Ecto neural progenitor cell (in vitro differentiated cells): ENCODE results near the gene RABL3.
"Not testable (repeated sequence)": the region's sequence is repeated elsewhere in the genome, so short reads cannot be mapped to it uniquely, and the experiment has no call there.

ENCODE experiments used
- DNase-seq: peaks from one replicate; pipeline ENCODE4 v3.0.0-alpha.2; 2018; ENCODE audit warnings: low spot score

The RABL3 gene, protein sequence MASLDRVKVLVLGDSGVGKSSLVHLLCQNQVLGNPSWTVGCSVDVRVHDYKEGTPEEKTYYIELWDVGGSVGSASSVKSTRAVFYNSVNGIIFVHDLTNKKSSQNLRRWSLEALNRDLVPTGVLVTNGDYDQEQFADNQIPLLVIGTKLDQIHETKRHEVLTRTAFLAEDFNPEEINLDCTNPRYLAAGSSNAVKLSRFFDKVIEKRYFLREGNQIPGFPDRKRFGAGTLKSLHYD

DNA sequence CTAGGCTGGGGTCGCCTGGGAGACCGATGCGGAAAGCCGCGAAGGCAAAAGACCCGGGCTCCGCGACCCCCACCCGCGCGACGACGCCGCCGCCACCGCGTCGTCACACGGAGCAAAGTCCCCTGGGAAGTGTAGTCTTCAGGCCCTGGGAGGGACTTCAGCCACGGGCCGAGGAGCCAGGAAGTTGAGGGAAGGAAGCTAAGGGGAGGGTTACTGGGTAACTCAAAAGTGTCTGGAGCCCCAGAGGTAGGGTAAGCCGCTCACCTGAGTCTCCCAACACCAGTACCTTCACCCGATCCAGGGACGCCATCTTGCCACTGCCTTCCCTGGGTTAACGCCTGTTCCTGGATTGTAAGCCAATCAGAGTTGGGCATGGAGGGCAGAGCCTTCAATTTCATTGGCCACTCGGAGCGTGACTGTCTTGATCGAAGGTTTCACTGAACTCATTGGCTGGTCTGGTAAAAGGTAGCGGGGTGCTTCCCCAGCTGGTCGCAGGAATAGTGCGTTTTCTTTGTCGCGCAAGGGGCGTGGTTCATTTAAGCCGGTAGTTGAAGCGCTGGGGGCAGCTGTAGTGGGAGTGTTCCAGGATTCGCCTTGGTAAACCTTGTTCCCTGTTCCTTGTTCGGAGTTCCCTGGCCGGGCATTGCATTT is at the start of gene RABL3, which contains the start of gene GTF2E1:
TSS of gene RABL3 (minus strand) at position 319 of the 651 bp plus-strand sequence. CDS start at position 310, 9 bp downstream.
TSS of gene GTF2E1 (plus strand) at position 547 of the 651 bp plus-strand sequence. CDS start 7,809 bp downstream, outside the sequence.
- DNase-seq: peak; percentile 97

- DNase-seq: no peak
These were observed 49.6 kb upstream of the RABL3 start for GRCh38 chr3:120791913-120792312.

DNA sequence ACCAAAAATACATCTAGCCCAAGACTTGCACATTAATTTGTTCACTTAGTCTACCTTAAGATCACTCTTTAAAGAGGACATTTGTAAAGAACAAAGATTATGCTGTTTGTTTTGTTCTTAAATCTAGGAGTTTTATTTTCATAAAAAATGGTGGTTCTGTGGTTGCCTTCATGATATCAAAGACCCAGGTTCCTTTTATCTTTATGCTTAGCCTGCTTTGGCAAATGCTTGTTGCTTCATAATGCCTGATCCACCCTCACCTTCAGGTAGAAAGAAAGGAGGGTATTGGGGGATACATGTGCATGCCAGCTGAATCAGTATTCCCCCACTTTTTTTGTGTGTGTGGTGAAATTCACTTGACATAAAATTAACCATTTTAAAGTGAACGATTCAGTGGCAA is 48.7 kb upstream of the RABL3 start:
- DNase-seq: no peak

GRCh38 chr3:120785832-120786231 is 43.5 kb upstream of the RABL3 start:
- not testable (repeated sequence) for DNase-seq

GRCh38 chr3:120780977-120781376 is 38.7 kb upstream of the RABL3 start:
- DNase-seq: no peak

GRCh38 chr3:120778776-120779175 is 36.5 kb upstream of the RABL3 start:
- no peak for DNase-seq

DNA sequence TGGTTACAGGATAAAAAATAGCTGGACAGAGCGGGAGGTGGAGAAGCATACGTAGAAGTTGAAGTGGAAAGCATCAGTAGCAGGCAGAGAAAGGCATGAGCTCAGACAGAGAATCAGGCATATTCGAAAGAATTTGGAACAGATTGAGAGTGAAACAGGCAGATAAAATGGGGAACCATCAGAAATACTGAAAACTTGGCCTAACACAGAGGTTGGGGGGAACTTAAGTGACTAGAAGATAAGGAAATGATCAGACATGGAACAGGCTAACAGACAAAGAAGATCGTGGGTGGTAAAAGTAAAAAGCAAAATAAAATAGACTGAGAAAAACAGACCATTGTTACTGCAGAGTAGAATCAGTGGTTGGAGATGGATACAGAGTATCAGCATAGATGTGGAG is 33.1 kb upstream of the RABL3 start:
- no peak for DNase-seq

GRCh38 chr3:120773932-120774331 is 31.6 kb upstream of the RABL3 start:
- no peak for DNase-seq

DNA sequence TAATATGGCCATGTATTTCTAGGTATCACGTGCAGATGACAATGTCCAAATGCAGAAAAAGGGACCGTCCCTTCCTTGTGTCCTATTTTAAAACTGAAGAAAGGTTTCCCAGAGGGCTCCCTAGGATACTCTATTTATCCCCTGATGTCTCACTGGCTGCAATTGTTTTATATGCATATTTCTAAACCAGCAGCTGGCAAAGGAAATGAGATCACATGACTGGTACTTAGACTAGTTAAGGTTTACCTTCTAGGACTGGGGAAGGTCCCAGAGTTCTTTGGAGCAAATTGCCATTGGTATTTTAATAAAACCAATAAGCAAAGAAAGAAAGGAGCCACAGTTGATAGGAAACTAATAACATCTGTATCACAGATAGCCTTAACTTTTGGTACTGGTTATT is 29.8 kb upstream of the RABL3 start:
- no peak for DNase-seq

DNA sequence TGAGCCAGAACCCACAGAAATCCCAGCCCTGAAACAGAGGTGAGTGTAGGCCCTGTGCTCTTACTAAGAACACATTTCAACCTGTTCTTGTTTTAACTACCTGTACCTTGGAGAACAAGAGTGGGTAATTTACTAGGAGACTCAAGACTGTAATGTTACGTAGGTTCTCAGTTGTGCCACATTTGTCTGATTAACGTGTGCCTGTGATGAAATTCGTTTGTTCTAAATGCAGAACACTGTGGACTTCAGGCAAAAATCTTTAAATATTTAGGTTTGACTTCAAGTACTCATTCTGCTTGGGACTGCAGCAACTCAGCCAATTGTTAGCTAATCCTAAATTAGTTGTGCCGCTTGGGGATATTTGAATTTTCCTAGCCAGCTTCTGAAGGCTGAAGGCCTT is 28.6 kb upstream of the RABL3 start:
- DNase-seq: no peak

GRCh38 chr3:120769436-120769835 is 27.1 kb upstream of the RABL3 start:
- no peak for DNase-seq

- DNase-seq: no peak
These were observed 24.8 kb upstream of the RABL3 start for GRCh38 chr3:120767106-120767505.

- DNase-seq: no peak
These were observed 24.3 kb upstream of the RABL3 start for GRCh38 chr3:120766576-120766975.

DNA sequence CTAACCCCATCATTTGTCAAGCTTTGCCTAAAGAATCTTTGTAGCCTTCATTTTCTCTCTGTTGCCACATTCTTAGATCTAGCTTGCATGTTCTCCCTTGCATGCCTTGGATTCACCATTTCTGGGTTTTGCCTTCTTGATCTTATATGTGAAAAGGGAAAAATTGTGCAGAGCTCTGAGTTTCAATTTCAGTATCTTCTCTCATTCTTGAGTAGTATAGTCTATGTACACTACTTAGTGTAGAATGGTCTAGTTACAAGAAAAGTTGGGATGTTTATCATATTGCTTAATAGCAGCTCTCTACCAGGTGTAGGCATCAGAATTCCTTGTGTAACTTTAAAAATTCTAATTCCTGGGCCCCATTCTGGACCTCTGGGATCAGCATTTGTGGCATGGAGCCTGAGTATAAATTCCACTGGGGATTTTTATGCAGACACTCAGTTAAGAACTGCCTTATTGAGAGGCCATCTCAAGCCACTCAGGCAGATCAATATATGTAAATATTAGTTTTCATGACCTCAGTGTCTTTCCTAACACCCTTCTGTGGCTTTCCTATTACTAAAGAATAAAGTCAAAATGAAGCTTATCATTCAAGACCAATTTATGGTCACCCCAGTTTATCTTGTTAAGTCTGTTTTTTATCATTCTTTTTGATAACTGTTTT is 23.6 kb upstream of the RABL3 start:
- DNase-seq: no peak

GRCh38 chr3:120764206-120764605 is 21.9 kb upstream of the RABL3 start:
- DNase-seq: no peak

- DNase-seq: no peak
These were observed 21.3 kb upstream of the RABL3 start for GRCh38 chr3:120763601-120764000.

GRCh38 chr3:120762615-120763014 is 20.3 kb upstream of the RABL3 start:
- no peak for DNase-seq

DNA sequence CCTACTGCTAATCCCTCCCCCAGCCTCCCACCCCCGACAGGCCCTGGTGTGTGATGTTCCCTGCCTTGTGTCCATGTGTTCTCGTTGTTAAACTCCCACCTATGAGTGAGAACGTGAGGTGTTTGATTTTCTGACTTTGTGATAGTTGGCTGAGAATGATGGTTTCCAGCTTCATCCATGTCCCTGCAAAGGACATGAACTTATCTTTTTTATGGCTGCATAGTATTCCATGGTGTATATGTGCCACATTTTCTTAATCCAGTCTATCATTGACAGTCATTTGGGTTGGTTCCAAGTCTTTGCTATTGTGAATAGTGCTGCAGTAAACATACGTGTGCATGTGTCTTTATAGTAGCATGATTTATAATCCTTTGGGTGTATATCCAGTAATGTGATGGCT is 16.2 kb upstream of the RABL3 start:
- not testable (repeated sequence) for DNase-seq

- no peak for DNase-seq
These were observed 13.7 kb upstream of the RABL3 start for GRCh38 chr3:120756061-120756460.

DNA sequence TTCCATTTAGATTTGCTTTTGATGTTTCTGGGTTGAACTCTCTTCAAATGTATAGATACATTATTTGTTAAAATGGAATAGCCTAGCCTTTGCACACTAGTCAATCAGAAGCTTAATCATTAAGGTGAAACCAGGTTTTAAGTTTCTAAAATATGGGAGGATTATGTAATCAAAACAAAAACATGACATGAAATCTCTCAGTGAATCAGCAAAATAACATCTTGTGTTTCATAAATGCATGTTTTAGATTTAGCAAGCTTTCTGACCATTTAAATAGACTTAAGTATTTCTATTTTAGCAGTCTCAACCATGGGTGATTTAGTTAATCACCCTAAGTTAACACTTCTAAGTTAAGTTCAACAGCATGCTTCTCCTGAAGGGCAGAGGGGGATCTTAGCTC is 11.5 kb upstream of the RABL3 start:
- DNase-seq: no peak

- DNase-seq: no peak
These were observed 10.5 kb upstream of the RABL3 start for GRCh38 chr3:120752865-120753264.

DNA sequence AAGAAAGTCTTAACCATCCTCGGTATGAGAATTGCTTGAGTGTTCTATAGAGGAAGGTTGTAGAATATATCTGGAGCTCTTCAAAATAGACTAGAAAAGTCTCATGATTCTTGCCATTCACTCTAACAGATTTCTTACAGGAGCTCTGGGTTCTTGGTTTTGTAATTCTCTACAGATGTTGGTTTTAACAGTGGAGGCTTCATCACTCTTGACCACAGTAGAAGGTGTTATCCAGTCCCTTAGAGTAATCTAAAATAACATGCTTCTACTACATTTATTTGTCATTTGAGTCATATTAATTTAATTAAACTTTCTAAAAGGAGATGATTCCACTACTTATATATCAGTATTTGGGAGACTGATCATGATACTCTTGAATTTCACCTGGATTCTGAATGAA is 9.9 kb upstream of the RABL3 start:
- no peak for DNase-seq

DNA sequence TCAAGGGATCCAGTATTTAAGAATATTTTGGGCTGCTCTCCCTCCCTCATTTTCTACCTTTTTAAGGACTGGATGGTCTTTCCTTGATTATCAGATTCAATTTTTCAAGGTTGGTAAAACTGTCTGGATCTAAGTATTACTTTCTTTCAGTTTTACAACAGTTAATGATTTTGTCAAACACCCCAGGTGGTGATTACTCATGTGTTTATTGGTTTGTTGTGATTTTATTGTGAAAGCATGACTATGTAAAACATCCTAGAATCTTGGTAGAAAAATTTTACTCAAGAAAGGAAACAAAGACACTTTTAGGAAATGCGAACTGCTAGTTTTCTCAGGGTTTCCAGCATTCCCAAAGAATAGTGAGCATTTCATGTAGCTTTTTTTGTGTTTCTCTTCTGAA is 7.5 kb upstream of the RABL3 start:
- DNase-seq: no peak
